ENCODE data around the gene NUDT21. TPM values are rescaled to one million over a fixed set of nuclear protein-coding genes. Genes with fewer than 3 reads are reported as not detected.

NUDT21 gene
- total RNA-seq, 4 donors from 2014 or later, result 24.3 to 71.5 (median 35.9) TPM

DNA sequence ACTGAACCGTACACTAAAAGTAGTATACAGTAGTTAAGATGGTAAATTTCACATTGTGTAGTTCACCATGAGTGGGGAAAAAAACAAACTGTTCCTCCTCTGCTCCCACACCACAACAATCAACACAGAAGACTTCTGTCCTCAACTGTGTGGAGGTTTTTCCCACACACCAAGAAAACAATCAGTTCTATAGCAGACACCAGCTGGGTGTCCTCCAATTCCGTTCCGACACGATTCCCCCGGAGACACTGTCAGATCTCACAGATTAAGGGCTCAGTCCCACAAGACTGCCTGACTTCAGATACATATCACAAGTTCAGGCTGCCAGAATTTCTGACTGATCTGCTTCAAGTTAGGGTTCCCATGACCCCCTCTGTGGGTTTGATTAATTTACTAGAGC, 36.9 kb upstream of the NUDT21 start:
- in situ Hi-C loops (cut with MboI; ENCODE audit: low sequenced_read_pairs in 4 of 4) (no loop called here), intact Hi-C loops (cut with DNase I; ENCODE audit: low total_unique reads) (no loop called here)
- no peaks in the 10 kb centered on the region for H3K27me3 ChIP-seq
- peaks cover under 1 to 15% of the 10 kb centered on the region in 2 donors for H3K4me1 ChIP-seq
- no peak for DNase-seq
- no peak for ATAC-seq
- peaks cover 0 to 5% of the 10 kb centered on the region in 2 donors for H3K36me3 ChIP-seq
- no peak overlapping the region for H3K4me3 ChIP-seq
- H3K9me3 ChIP-seq, result no peaks in the 10 kb centered on the region
- H3K27ac ChIP-seq, result no peak overlapping the region
- TF ChIP-seq, protein P1, sequence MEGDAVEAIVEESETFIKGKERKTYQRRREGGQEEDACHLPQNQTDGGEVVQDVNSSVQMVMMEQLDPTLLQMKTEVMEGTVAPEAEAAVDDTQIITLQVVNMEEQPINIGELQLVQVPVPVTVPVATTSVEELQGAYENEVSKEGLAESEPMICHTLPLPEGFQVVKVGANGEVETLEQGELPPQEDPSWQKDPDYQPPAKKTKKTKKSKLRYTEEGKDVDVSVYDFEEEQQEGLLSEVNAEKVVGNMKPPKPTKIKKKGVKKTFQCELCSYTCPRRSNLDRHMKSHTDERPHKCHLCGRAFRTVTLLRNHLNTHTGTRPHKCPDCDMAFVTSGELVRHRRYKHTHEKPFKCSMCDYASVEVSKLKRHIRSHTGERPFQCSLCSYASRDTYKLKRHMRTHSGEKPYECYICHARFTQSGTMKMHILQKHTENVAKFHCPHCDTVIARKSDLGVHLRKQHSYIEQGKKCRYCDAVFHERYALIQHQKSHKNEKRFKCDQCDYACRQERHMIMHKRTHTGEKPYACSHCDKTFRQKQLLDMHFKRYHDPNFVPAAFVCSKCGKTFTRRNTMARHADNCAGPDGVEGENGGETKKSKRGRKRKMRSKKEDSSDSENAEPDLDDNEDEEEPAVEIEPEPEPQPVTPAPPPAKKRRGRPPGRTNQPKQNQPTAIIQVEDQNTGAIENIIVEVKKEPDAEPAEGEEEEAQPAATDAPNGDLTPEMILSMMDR (IDR thresholded peaks at IDR 0.05 in 4 of 5, conservative IDR thresholded peaks at IDR 0.05 in 1 of 5), result no peak
- TF ChIP-seq POLR2A (IDR thresholded peaks at IDR 0.05), result no peak

DNA sequence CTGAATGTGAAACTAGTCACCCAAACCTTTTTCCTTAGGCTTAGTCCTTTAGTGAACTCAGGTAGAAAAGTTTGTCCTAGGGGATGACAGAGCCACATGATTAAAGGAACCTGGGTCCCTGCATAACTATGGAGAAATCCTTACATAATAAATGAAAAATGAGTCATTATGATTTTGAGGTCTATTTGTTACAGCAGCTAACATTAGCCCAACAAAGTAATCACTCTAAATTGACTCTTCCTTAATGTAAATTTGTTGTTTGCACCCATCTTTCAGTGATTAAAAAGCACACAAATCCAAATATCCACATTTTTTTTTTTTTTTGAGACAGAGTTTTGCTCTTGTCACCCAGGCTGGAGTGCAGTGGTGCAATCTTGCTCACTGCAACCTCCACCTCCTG, 32.3 kb upstream of the NUDT21 start:
- TF ChIP-seq, protein P1 (IDR thresholded peaks at IDR 0.05 in 4 of 5, conservative IDR thresholded peaks at IDR 0.05 in 1 of 5), result no peak
- no peak for TF ChIP-seq POLR2A (IDR thresholded peaks at IDR 0.05)
- H3K4me1 ChIP-seq, result peaks cover 38 to 58% of the 10 kb centered on the region in 2 donors
- peaks cover 0 to 5% of the 10 kb centered on the region in 2 donors for H3K36me3 ChIP-seq
- intact Hi-C loops (cut with DNase I; ENCODE audit: low total_unique reads), result loop anchor here (5.0 kb wide), 1 partner anchor 71 kb away; no protein-coding TSS in a partner anchor
- ATAC-seq (no peak), DNase-seq (no peak)
- no peak overlapping the region for H3K4me3 ChIP-seq
- in situ Hi-C loops (cut with MboI; ENCODE audit: low sequenced_read_pairs in 4 of 4), result no loop called here
- no peaks in the 10 kb centered on the region for H3K27me3 ChIP-seq
- peak overlapping the region; percentile 92 to 98 (median 94) for H3K27ac ChIP-seq
- H3K9me3 ChIP-seq, result no peaks in the 10 kb centered on the region

DNA sequence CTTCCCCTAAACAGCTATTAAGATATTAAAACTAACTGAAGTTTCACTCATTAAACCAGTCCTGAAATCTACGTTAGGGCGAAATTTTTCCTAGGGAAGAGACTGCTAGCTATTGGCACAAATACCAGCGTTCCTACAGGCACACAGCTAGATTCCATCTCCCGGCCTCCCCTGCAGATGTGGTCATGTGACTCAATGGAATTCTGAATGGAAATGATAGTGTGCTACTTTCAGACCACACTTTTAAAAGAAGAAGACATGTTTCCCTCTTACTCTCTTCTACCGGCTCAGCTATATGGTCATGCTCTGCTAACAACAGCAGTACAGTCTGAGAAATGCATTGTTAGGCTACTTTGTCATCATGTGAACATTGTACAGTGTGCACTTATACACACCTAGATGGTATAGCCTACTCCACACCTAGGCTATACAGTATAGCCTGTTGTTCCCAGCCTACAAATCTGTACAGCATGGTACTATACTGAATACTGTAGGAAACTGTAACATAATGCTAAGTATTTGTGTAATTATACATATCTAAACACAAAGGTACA, 31.6 kb upstream of the NUDT21 start:
- no peak for ATAC-seq
- Histone ChIP-seq H3K4me3 (no peak overlapping the region), H3K9me3 (no peaks in the 10 kb centered on the region), H3K36me3 (peaks cover 0 to 5% of the 10 kb centered on the region in 2 donors), H3K27me3 (no peaks in the 10 kb centered on the region), H3K4me1 (peaks cover 38 to 62% of the 10 kb centered on the region in 2 donors), H3K27ac (peak overlapping the region; percentile 92 to 98 (median 94))
- intact Hi-C loops (cut with DNase I; ENCODE audit: low total_unique reads) (loop anchor here (5.0 kb wide), 1 partner anchor 70 kb away; no protein-coding TSS in a partner anchor), in situ Hi-C loops (cut with MboI; ENCODE audit: low sequenced_read_pairs in 4 of 4) (no loop called here)
- no peak for DNase-seq
- no peak for TF ChIP-seq POLR2A (IDR thresholded peaks at IDR 0.05)
- TF ChIP-seq, protein P1 (IDR thresholded peaks at IDR 0.05 in 4 of 5, conservative IDR thresholded peaks at IDR 0.05 in 1 of 5), result no peak

DNA sequence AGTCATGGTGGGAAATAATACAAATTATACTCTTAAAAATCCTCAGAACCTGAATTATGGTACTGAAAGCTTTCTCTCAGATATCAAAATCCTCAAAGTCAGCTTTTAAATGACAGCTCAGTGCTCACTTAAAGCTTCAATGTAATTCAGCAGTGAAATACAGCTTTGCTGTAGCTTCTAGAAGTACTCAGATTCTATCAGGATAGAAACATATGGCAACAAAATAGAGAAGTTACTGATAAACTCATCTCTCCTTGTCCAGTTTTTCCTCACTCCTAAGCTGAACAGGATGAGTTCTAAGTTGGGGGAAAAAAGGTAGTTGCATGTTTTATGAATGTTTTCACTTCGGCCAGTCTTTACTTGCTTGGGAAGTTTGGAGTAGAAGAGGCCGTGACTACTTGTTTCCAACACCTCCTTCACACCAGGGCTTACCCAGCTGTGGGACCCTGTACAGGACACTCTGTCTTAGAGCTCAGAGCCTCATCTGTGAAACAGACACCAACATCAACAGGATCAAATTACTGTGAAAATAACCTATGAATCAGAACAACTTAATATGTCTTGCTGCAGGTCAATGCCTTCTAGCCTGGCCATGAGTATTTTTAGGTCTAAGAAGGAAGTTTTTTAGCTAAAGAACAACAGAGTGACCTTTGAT, 30.5 kb upstream of the NUDT21 start:
- H3K9me3 ChIP-seq, result no peaks in the 10 kb centered on the region
- peak overlapping the region; percentile 92 to 98 (median 94) for H3K27ac ChIP-seq
- no peaks in the 10 kb centered on the region for H3K27me3 ChIP-seq
- no peak overlapping the region for H3K4me3 ChIP-seq
- peak; percentile 45 to 66 for TF ChIP-seq POLR2A (IDR thresholded peaks at IDR 0.05)
- TF ChIP-seq, protein P1 (IDR thresholded peaks at IDR 0.05 in 4 of 5, conservative IDR thresholded peaks at IDR 0.05 in 1 of 5), result no peak
- peak; percentile 83 to 89 for DNase-seq
- peaks cover 38 to 62% of the 10 kb centered on the region in 2 donors for H3K4me1 ChIP-seq
- intact Hi-C loops (cut with DNase I; ENCODE audit: low total_unique reads), result loop anchor here (2.0 to 5.0 kb wide), 3 partner anchors 69 to 201 kb away; partner anchors contain the start of gene MT1X
- ATAC-seq, result peak; percentile 86 to 91
- H3K36me3 ChIP-seq, result peaks cover 0 to 14% of the 10 kb centered on the region in 2 donors
- in situ Hi-C loops (cut with MboI; ENCODE audit: low sequenced_read_pairs in 4 of 4), result no loop called here

Data from gastrocnemius medialis (tissue), 4 donors.